Gastroesophageal sphincter (tissue), 2 donors: ENCODE results near the gene CD47.

Experiments
- EP300 ChIP-seq: sonication (generic); formaldehyde crosslinking; IDR thresholded peaks from one replicate; pipeline ENCODE4 v1.6.1; 2017; ENCODE audit warnings: antibody characterized with exemption, mild to moderate bottlenecking
- POLR2AphosphoS5 ChIP-seq: sonication (generic); formaldehyde crosslinking; IDR thresholded peaks from one replicate; pipeline ENCODE4 v1.6.1; 2017; ENCODE audit warnings: antibody characterized with exemption

DNA sequence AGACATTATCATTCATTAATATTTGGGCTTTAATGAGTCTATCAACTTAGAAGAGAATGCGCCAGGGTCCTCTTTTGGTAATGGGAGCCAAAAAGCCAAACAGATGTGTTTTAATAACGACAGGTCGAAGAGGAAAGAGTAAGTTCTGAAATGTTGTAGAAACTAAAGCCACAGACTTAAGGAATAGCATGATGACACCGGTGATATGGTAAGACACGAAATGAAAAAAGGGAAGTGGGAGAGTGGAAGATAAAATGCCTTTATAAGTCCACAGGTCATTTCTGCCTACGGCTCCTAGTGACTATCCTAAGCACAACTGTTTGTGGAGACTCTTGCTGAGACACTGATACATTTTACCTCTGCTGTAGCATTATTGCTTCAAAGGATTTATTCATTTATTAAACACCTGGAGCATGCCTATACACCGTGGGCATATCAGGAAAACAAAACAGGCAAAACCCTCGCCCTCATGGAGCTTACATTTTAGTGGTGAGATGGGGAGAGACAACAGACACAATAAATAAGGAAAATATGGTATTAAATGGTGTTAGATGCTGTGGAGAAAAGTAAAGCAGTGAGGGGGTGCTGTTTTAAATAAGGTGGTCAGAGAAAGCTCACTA, 11.7 kb upstream of the CD47 start:
- TF ChIP-seq POLR2AphosphoS5 (no peak), EP300 (no peak)
